Hepatocyte (in vitro differentiated cells): ENCODE results near the gene FRG2C. TPM values are rescaled to one million over a fixed set of nuclear protein-coding genes. Genes with fewer than 3 reads are reported as not detected.
"Not testable (repeated sequence)": the region's sequence is repeated elsewhere in the genome, so short reads cannot be mapped to it uniquely, and the experiment has no call there.

Source experiments
- DNase-seq: peaks from one replicate; pipeline ENCODE4 v3.0.0-alpha.2; 2016; ENCODE audit warnings: low spot score
- H2AFZ ChIP-seq: fragments of 200-600 bp; sonication (generic); 2 replicates; pipeline ENCODE4 v1.6.0; 2016; ENCODE audit warnings: antibody characterized with exemption, mild to moderate bottlenecking
- H3K27ac ChIP-seq: fragments of 200-600 bp; sonication (generic); 2 replicates; pipeline ENCODE4 v1.5.1; 2016; ENCODE audit warnings: mild to moderate bottlenecking
- H3K27me3 ChIP-seq: fragments of 200-600 bp; sonication (generic); 2 replicates; pipeline ENCODE4 v1.6.1; 2016
- H3K36me3 ChIP-seq: fragments of 200-600 bp; sonication (generic); replicated peaks from 2 replicates; pipeline ENCODE4 v1.5.1; 2016; ENCODE audit warnings: low read depth; ENCODE audit not compliant: insufficient read depth
- H3K4me1 ChIP-seq: fragments of 200-600 bp; sonication (generic); 2 replicates; pipeline ENCODE4 v1.5.1; 2016; ENCODE audit warnings: mild to moderate bottlenecking, moderate library complexity; ENCODE audit not compliant: insufficient read depth
- H3K4me2 ChIP-seq: fragments of 200-600 bp; sonication (generic); 2 replicates; pipeline ENCODE4 v1.6.0; 2016
- H3K4me3 ChIP-seq: fragments of 200-600 bp; sonication (generic); 2 replicates; pipeline ENCODE4 v1.5.1; 2016; ENCODE audit warnings: mild to moderate bottlenecking
- H3K79me2 ChIP-seq: fragments of 200-600 bp; sonication (generic); 2 replicates; pipeline ENCODE4 v1.6.0; 2017; ENCODE audit warnings: mild to moderate bottlenecking
- H3K9me2 ChIP-seq: fragments of 200-600 bp; sonication (generic); replicated peaks from 2 replicates; pipeline ENCODE4 v1.6.0; 2017; ENCODE audit warnings: mild to moderate bottlenecking; ENCODE audit not compliant: insufficient read depth
- H3K9me3 ChIP-seq: fragments of 200-600 bp; sonication (generic); 2 replicates; pipeline ENCODE4 v1.5.1; 2016; ENCODE audit warnings: low read depth, mild to moderate bottlenecking
- H4K20me1 ChIP-seq: fragments of 200-600 bp; sonication (generic); 2 replicates; pipeline ENCODE4 v1.6.0; 2016; ENCODE audit warnings: mild to moderate bottlenecking; ENCODE audit not compliant: insufficient read depth, poor library complexity, severe bottlenecking
- CTCF ChIP-seq: fragments of 200-600 bp; sonication (generic); IDR thresholded peaks from 2 replicates; pipeline ENCODE4 v1.5.1; 2016; ENCODE audit warnings: antibody characterized with exemption, mild to moderate bottlenecking; ENCODE audit not compliant: poor library complexity
- WGBS: methylation state at CpG from one replicate; pipeline ENCODE4 v1.1.6; 2016; ENCODE audit warnings: low lambda C conversion rate; ENCODE audit errors: missing lambda C conversion rate; 5-methylcytosine and 5-hydroxymethylcytosine counted together
- polyA plus RNA-seq: library from polyadenylated mRNA; unstranded; fragments of >200 nt; fragmentation: Nextera tagmentation; extraction: Ambion mirVana; gene quantifications from 2 replicates; pipeline ENCODE4 v1.2.1, GENCODE V29; 2016
- total RNA-seq: library from RNA; depleted of rRNA; stranded (reverse); fragments of >200 nt; gene quantifications from 2 replicates; pipeline ENCODE4 v1.2.3, GENCODE V29; 2014

Gene FRG2C
- total RNA-seq (not detected in 2 replicates), polyA plus RNA-seq (0.39 TPM in 1 of 2 replicates, not detected in the other)

- not testable (repeated sequence) for H3K4me3 ChIP-seq, H3K79me2 ChIP-seq, H2AFZ ChIP-seq, DNase-seq, H3K9me3 ChIP-seq, H3K4me2 ChIP-seq, H3K27ac ChIP-seq, H4K20me1 ChIP-seq, H3K9me2 ChIP-seq, H3K36me3 ChIP-seq, H3K4me1 ChIP-seq
- peaks cover 38% of the 10 kb centered on the region for H3K27me3 ChIP-seq
- WGBS, result 67% methylated on average over 9 of the region's 9 CpGs
Observed at GRCh38 chr3:75664028-75664427, at the start of gene FRG2C. TSS of gene FRG2C (plus strand) at chr3:75664328. CDS start at chr3:75664380, 52 bp downstream.

GRCh38 chr3:75618666-75619305 lies 45.3 kb upstream of the FRG2C start:
- H3K9me3 ChIP-seq, H4K20me1 ChIP-seq, H3K4me1 ChIP-seq, H3K9me2 ChIP-seq, H3K27ac ChIP-seq, H3K79me2 ChIP-seq, H3K27me3 ChIP-seq, H3K36me3 ChIP-seq: not testable (repeated sequence)
- DNase-seq, result peak; percentile 84
- Histone ChIP-seq H2AFZ (peak overlapping the region; percentile 94), H3K4me3 (peak overlapping the region; percentile 52), H3K4me2 (peak overlapping the region; percentile 96)
- 7% methylated on average over 28 of the region's 43 CpGs for WGBS

GRCh38 chr3:75619481-75620031 lies 44.6 kb upstream of the FRG2C start:
- peak; percentile 25 for TF ChIP-seq CTCF
- Histone ChIP-seq H2AFZ (peak overlapping the region; percentile 94), H3K4me2 (peak overlapping the region; percentile 96), H3K4me3 (peak overlapping the region; percentile 52)
- not testable (repeated sequence) for H3K9me2 ChIP-seq, H3K27me3 ChIP-seq, H3K79me2 ChIP-seq, H3K4me1 ChIP-seq, H4K20me1 ChIP-seq, H3K27ac ChIP-seq, H3K9me3 ChIP-seq, H3K36me3 ChIP-seq
- WGBS, result 5% methylated on average over 51 of the region's 52 CpGs
- DNase-seq, result peak; percentile 36

- not testable (repeated sequence) for H3K9me3 ChIP-seq, H3K9me2 ChIP-seq, DNase-seq, H2AFZ ChIP-seq, H3K79me2 ChIP-seq, H3K4me1 ChIP-seq, H3K27ac ChIP-seq, H3K36me3 ChIP-seq, H3K27me3 ChIP-seq, H3K4me2 ChIP-seq, H3K4me3 ChIP-seq, H4K20me1 ChIP-seq
- 81% methylated on average over 10 of the region's 10 CpGs for WGBS
Observed at GRCh38 chr3:75621772-75622171, 42.4 kb upstream of the FRG2C start.

- DNase-seq, H3K36me3 ChIP-seq, H3K9me3 ChIP-seq, H4K20me1 ChIP-seq, H3K79me2 ChIP-seq, H3K27ac ChIP-seq, H3K27me3 ChIP-seq, H3K4me1 ChIP-seq, H3K4me2 ChIP-seq, H3K4me3 ChIP-seq, H2AFZ ChIP-seq, H3K9me2 ChIP-seq: not testable (repeated sequence)
- 94% methylated on average over 10 of the region's 13 CpGs for WGBS
Observed at GRCh38 chr3:75623656-75624055, 40.5 kb upstream of the FRG2C start.

GRCh38 chr3:75630887-75631535 lies 33.1 kb upstream of the FRG2C start:
- H3K4me3 ChIP-seq, H3K27me3 ChIP-seq, H3K36me3 ChIP-seq, DNase-seq, H4K20me1 ChIP-seq, H3K79me2 ChIP-seq, H3K9me3 ChIP-seq, H2AFZ ChIP-seq, H3K4me2 ChIP-seq, H3K9me2 ChIP-seq, H3K4me1 ChIP-seq, H3K27ac ChIP-seq: not testable (repeated sequence)
- WGBS, result 72% methylated on average over 2 of the region's 2 CpGs
